Measurements from ENCODE around the gene BFAR. TPM values are rescaled to one million over a fixed set of nuclear protein-coding genes. Genes with fewer than 3 reads are reported as not detected.

The BFAR gene, protein sequence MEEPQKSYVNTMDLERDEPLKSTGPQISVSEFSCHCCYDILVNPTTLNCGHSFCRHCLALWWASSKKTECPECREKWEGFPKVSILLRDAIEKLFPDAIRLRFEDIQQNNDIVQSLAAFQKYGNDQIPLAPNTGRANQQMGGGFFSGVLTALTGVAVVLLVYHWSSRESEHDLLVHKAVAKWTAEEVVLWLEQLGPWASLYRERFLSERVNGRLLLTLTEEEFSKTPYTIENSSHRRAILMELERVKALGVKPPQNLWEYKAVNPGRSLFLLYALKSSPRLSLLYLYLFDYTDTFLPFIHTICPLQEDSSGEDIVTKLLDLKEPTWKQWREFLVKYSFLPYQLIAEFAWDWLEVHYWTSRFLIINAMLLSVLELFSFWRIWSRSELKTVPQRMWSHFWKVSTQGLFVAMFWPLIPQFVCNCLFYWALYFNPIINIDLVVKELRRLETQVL
- total RNA-seq, result 98.8 and 129 TPM in 2 replicates

DNA sequence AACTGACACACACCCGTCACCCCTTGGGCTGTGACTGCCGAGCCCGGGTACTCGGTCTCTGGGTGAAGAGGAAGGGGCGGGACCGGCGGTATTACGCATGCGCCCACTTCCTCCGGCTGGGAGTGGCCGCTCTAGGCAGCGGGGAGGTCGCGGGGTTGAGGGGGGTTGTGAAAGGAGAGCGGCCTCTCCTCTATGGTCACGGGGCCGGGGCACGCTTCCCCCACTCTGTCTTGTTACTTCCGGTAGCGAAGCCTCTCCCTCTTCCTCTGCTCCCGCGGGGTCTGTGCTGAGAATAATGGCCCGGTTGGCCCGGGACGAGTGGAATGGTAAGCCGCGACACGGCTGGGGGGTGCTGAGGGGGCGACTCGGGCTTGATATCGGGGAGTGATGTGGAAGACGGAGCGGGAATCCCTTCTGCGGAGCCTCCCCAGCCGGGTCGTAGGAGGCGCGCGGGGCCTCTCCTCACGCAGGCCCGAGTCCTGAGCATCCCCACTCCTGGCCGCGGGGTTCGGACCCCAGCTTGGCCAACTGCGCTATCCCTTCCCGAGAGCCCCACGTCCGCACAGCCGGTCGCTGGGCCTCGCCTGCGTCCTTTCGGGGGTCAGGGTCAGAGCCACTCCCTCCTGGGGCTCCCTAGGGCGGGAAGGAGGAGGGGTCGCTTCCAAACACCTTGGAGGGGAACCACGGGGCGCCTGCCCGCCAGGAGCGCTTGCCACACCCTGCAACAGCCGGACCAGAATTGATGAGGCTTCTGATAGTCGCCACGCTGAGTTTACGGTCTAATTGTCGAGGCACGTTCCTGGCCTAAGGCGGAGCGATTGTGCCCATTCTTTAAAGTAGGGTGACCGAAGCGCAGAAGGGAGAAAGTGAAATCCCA, at the start of gene BFAR:
BFAR (plus strand) TSS at position 259 of the 877 bp plus-strand sequence. CDS start 11,396 bp downstream, outside the sequence.

DNA sequence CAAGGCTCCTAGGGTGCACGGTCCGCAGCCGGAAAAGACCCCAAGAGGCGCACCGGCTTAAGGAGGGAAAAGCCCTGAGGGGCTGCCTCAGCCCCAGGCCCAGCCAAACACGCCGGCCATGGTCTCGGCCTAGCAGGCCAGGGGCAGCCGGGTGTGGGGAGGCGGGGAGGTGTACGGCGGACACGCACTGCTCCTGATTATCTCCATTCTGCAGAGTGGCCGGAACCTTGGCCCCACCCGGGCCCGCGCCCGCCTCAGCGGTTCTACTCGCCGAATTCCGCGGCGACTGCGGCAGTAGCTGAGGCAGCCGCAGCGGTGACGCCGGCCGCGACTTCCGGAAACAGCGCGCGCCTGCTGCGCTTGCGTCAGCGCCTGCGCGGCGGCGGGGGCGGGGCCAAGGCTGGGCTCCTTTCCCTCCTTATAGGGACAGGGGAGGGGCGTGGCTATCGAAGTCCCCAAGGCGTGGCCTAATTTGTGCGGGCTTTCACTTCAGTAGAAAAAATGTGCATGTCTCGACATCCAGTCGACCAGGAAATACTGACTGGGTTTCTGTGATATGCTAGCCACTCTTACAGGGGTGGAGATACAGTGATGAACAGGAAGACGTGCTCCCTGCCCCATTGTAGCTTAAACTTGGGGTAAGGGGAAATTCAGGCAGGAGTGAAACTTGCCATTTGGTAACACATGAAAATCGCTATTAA, 2.7 kb upstream of the BFAR start, which contains the start of gene PARN:
PARN (minus strand) TSS at position 342 of the 701 bp plus-strand sequence; CDS start at position 207, 135 bp downstream.

DNA sequence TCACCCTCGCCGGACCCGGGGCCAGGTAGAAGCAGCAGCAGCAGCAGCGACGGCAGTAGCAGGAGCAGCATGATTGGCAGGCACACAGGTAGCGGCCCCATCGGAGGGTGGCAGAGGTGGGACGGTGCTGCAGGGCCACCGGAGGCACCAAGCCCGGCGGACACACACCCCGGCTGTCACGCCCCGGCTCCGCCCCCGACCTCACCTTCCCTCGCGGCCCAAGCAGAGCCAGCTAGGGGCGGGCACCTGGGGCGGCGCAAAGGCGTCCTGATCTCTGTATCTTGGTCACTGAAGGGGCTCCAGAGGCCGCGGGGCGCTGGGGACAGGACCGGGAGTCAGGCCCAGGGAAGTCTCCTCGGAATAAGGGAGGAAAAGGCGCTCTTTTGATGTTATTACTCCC, 61.4 kb downstream of the BFAR start, which contains the start of gene PLA2G10:
PLA2G10 (minus strand) TSS at position 180 of the 400 bp plus-strand sequence; CDS start at position 101, 79 bp downstream.

DNA sequence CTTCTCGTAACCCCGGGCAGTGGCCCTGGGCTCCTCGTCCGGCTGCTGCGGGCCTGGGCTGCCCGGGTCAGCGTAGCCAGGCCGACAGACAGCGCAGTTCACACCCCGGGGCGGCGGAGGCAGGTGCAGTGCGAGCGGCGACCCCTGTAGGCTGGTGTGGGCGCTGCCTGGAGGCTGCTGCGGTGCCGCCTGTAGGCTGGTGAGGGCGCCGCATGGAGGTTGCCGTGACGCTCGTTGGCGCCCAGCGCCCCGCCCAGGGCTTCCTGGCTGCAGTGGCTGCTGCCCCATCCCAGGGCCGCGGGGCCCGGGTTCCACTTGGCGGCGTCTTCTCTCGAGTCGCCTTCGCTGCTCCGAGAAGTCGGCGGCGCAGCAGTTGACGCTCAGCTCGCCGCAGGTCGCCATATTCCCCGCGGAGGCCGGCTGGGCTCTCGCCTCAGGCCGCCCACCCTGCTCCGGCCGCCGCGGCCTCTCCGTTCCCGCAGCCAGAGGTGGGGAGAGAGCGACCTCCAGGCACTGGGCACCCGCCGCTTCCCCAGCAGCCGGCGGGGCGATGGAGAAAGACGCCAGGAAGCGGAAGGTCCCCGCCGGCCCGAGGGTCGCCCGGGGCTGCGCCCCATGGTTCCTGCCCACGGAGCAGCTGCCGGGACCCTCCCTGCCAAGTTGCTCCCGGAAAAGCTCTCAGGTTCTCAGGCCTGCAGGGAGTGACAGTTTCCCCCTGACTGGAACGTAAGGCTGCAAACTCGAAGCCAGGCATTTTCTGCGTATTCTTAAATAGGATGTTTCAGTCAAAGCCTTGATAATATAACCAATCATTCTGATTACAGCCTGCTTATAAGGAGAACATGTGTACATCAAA, 70.6 kb downstream of the BFAR start, which contains the start of gene NPIPA3:
NPIPA3 (plus strand) TSS at position 256 of the 856 bp plus-strand sequence. CDS start 5,533 bp downstream, outside the sequence.

Other genes starting within 250 kb of the BFAR start
- 21.4 and 36.0 TPM in 2 replicates for gene PARN, start 2.7 kb upstream of the BFAR start, total RNA-seq
- 0.64 TPM in 1 of 2 replicates, not detected in the other for gene PLA2G10, start 61.4 kb downstream of the BFAR start, total RNA-seq
- gene NPIPA3, start 70.5 kb downstream of the BFAR start, total RNA-seq, result 0.48 TPM in 1 of 2 replicates, not detected in the other
- gene NPIPA2, start 109.6 kb downstream of the BFAR start, total RNA-seq, result 0.48 TPM in 1 of 2 replicates, not detected in the other
- gene NOMO1, start 200.8 kb downstream of the BFAR start, total RNA-seq, result 72.8 and 112 TPM in 2 replicates